HG03139 (cell line): ENCODE results near the gene MPC2.
A peak's percentile ranks its signal among the peaks of the same experiment; 100 is the strongest.

Experiments used
- ATAC-seq: cut with Tn5 transposase; IDR thresholded peaks from one replicate; pipeline ENCODE4 v1.9.1; 2021; ENCODE audit not compliant: unreplicated experiment

Gene MPC2

DNA sequence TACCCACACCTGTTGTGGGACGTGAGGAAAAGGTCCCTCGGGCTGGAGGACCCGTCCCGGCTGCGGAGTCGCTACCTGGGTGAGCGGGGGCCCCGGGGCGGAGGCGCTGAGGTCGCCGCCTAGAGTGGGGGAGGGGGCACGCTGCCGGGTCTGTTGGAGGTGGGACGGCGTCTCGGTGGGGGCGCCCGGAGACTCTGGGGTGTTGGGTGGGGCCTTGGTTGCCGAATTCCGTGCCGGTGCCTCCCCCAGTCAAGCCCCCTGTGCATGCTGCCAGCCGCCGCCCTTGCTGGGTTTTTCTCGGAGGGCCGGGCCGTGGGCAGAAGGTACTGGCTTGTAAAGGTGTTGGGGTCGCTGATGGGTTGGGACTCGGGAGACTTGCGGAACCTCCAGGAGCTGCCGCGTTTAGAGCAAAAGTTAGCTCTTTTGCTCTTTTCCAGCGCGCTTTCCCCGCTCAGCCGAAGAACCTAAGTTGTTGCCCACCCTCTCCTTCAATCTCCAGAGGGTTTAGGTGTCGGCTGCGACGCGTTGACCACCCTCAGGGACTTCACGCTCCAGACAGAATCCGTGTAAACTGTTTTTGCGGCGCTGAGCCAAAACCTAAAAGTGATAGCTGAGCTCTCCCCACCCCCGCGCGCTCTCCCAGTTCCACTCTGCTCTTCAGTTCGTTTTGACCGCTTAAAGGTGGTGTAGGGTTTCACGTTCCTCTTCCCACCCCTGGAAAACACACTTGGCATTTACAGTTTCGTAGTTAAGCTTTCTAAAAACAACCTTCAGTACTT lies at the start of gene MPC2:
Gene MPC2 (minus strand): TSS at position 143 of the 779 bp plus-strand sequence. CDS start 1,231 bp downstream, outside the sequence.
- ATAC-seq = peak; percentile 20

DNA sequence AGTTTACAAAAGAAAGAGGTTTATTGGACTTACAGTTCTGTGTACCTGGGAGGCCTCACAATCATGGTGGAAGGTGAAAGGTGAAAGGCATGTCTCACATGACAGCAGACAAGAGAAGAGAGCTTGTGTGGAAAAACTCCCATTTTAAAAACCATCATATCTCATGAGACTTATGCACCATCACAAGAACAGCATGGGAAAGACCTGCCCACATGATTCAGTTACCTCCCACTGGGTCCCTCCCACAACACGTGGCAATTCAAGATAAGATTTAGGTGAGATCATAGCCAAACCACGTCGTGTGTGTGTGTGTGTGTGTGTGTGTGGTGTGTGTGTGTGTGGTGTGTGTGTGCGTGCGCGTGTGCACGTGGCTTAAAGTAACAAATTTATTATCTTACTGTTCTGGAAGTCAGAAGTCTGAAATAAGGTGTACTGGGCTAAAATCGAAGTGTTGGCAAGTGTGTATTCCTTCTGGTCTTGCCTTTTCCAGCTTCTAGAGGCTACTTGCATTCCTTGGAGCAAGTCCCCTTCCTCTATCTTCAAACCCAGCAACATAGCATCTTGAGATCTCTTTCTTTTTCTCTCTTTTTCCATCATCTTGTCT lies 48.1 kb upstream of the MPC2 start:
- ATAC-seq = no peak

DNA sequence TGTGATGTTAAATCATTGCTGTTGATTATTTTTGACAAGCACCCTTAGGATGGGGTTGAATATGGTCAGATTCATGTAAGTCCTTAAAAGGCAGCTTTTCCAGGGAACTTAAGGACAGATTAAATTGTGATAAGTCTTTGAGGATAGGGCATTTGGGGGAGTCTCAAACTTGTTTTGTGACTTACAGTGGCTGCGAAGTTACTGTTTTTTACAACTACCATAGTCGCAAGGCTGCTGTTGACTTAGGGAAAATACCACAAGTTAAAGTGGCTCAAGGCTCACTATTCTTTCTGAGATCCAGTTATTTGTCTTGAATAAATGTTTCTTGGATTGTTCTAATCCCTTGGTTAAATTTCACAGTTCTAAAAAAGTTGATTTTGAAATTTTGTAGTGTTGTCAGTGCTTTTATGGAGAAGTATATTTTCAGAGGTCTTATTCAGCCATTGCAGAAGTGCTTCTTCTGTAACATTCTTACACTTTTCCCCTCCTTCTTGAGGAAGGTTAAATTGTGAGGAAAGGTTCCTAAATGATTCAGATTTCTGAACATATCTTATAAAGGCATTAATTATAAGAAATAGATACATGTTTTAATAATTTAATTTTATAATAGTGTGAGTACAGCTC lies 47.0 kb upstream of the MPC2 start:
- no peak for ATAC-seq

DNA sequence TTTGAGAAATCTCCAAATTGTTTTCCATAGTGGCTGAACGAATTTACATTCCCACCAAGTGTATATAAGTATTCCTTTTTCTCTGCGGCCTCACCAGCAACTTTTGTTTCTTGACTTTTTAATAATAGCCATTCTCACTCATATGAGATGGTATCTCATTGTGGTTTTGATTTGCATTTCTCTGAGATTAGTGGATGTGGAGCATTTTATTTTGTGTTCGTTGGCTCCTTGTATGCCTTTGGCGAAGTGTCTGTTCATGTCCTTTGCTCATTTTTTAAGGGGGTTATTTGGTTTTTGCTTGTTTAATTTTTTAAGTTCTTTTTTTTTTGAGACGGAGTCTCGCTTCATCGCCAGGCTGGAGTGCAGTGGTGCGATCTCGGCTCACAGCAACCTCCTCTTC lies 45.1 kb upstream of the MPC2 start:
- no peak for ATAC-seq

DNA sequence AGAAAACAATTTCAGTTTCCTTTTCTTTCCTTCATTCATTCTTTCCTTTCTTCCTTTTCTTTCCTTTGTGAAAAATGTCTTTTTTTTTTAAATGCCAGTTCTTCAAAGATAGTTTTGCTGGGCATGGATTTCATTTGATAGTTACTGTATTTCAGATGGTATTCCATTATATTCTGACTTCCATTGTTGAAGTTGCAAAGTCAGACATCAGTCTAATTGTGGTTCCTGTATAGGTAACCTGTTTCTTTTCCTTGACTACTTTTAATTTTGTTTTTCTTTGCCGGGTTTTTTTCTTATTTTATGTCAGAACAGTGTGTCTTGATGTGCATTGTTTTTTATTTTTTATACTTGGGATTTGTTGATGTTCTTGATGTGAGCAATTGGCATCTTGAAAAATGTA lies 40.4 kb upstream of the MPC2 start:
- no peak for ATAC-seq

DNA sequence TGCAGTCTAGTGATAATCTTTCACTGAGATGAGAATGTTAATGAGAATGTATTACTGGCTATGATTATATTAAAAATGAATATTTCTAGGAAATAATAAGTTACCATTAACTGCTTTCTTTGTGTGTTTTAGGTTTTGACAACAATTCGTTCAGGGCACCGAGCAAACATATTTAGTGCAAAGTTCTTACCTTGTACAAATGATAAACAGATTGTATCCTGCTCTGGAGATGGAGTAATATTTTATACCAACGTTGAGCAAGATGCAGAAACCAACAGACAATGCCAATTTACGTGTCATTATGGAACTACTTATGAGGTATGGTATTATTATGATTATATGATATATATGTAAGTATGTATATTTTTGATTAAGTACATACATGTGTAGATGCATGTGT lies 37.8 kb upstream of the MPC2 start:
- ATAC-seq = no peak

DNA sequence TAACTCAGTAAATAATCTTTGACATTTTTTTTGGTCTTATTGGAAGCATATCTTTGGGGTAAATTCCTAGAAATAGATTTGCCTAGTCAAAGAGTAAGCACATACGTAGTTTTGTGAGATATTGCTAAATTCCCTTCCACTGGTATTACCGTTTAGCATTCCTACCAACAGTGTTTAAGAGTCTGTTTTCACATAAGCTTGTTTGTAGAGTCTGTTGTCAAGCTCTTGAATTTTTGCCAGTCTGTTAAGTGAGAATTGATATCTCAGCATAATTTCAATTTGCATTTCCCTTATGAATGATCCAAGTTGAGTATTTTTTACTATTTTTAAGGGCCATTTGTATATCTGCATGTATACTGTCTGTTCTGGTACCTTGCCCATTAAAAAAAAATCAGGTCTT lies 37.0 kb upstream of the MPC2 start:
- ATAC-seq = no peak

DNA sequence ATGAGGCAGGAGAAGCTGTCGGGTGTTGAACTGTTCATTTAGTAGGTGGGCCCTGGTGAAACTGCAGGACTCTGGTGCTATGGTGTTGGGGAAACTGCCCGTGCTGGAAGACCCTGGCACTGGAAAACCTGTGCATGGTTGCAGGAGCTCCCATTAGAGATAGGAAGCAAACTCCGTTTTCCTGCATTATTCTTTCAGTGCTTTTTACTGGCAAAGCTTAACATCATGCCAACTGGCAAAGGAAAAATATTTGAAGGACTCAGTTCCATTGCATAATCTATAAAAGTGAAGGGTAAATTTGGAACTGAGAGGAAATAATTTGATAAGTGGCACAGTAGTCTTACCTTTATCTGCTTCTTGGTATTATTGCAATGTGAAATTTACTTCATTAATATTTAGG lies 31.7 kb upstream of the MPC2 start:
- ATAC-seq = no peak

DNA sequence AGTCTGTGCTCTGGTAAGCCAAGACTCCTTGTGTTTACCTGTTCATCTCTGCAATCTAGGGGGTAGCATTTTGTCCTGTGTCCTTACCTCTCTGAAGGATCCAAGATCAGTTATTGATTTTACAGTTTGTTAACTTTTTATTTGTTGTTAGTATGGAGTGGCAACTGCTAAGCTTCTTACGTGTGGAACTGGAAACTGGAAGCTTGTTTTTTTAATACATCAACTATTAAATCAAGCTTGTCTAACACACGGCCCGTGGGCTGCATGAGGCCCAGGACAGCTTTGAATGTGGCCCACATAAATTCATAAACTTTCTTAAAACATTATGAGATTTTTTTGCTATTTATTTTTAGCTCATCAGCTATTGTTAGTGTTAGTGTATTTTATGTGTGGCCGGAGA lies 29.2 kb upstream of the MPC2 start:
- no peak for ATAC-seq

DNA sequence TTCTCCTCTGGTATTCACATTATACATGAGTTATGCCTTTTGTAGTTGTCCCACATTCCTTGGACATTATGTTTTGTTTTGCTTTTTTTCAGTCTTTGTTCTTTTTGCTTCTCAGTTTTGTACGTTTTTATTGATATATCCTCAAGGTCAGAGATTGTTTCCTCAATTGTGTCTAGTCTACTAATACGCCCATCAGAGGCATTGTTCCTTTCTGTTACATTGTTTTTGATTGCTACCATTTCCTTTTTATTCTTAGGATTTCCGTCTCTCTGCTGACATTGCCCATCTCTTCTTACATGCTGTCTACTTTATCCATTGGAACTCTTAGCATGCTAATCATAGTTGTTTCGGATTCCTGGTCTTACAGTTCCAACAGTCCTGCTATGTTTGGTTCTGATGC lies 27.8 kb upstream of the MPC2 start:
- no peak for ATAC-seq

DNA sequence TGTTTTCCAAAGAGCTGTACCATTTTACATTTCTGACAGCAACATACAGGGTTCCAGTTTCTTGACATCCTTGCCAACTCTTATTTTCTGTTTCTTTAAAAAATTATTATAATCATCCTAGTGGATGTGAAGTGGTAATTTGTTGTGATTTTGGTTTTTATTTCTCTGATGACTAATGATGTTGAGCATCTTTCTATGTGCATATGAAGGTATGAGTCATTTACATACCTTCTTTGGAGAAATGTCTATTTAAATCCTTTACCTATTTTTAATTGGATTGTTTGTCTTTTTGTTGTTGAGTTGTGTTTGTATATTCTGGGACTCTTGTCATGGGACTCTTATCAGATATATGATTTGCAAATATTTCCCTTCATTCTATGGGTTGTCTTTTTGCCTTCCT lies 20.8 kb upstream of the MPC2 start:
- ATAC-seq = no peak

DNA sequence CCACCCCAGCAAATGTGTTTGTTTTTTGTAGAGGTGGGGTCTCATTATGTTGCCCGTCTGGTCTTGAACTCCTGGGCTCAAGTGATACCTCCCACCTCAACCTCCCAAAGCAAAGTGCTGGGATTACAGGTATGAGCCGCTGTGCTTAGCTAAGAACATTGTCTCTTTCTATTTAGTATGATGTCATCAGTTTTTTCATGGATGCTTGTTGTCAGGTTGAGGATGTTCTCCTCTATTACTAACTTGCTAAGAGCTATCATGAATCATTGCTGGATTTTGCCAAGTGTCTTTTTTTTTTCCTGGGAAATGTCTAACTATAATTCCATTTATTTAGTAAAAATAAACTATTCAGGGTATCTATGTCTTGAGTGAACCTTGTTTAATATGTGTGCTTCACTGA lies 19.0 kb upstream of the MPC2 start:
- no peak for ATAC-seq

DNA sequence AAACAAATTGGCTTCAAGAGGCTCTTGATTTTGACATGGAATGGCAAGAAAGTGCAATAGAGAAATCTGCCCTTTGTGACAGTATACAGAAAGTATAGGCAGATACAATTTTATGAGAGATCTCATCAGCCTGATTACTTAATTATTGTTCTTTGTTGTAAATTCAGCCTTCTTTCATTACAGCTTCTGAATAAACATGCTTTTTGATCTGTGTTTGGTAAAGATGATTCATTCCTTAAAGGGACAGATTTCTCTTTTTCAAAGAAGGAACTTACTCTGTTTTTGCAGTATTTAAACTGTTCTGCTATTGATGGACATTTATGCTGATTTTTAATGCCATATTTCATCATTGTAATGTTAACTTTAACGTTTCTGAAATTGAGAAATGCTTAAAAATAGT lies 13.7 kb upstream of the MPC2 start:
- ATAC-seq = no peak

DNA sequence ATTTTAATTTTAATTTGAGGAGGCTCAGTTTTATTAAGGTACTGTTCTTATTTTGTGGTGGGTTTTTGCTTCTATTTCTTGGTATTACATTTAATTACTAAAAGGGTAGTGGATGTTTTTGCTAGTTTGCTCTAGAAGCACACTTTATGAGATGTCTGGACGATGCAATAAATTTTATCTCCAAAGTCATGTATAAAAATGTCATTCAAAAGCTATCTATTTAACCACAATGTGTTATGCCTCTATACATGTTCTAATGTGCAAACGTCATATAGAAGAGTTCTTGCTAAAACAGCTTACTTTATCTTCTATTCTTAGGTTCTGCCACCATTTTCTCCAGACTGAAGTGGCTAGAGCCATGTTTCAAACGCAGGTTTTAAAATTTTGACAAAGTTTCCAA lies 12.9 kb upstream of the MPC2 start:
- no peak for ATAC-seq

DNA sequence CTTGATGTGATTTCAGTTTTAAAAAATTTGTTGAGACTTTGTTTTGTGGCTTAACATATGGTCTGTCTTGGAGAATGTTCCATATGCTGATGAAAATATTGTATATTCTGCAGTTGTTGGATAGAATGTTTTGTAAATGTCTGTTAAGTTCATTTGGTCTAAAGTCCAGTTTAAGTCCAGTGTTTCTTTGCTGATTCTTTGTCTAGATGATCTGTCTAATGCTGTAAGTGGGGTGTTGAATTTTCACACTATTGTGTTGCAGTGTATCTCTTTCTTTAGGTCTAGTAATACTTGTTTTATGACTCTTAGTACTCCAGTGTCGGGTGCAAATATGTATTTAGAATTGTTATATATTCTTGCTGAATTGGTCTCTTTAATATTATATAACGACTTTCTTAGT lies 10.9 kb upstream of the MPC2 start:
- no peak for ATAC-seq

DNA sequence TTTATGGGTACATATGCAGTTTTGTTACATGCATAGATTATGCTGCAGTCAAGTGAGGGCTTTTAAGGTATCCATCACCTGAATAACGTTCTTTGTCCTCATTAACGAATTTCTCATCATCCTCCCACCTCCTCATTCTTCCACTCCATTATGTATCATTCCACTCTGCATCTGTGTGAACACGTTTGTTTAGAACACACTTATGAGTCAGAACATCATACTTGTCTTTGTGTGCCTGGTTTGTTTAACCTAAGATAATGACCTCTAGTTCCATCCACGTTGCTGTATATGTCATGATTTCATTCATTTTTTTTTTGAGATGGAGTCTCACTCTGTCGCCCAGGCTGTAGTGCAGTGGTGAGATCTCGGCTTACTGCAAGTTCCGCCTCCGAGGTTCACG lies 6.7 kb upstream of the MPC2 start:
- no peak for ATAC-seq

DNA sequence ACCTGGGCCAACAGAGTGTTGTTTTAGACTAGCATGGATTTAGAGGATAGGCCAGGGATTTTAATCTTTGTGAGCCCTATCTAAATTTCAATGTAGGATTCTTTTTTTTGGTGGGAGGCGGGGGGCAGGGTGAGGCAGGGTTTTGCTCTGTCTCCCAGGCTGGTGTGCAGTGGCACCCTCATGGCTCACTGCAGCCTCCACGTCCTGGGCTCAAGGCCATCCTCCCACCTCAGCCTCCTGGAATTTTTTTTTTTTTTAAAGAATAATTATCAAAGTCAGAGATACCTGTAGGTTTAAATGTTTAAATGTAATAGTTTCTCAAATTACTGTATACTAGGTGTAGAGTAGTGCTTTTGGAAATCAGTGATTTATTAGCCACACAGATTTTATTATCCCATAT lies 3.4 kb upstream of the MPC2 start:
- no peak for ATAC-seq

DNA sequence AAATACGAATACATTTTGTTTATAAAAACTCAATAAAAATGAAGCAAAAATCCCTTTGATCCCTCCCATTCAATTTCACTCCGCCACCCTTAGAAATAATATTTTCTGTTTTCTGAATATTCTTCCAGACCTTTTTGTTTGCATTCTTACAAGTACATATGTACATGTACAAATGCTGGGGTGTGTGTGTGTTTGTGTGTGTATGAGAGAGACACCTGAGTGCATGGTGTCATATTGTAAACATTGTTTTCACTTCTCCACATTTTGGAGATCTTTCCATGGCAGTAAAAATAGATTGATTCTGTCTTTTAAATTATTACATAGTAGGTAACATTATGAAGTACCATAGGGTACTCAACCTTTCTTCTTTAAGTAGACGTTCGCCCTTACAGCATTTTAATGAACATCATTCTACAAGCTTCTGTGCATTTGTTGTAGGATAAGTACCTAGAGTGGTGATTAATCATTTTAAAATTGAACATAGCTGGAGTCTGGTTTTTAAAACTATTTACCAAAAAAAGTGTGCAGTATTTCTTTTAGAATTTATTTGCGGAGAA lies 1.3 kb upstream of the MPC2 start:
- no peak for ATAC-seq

DNA sequence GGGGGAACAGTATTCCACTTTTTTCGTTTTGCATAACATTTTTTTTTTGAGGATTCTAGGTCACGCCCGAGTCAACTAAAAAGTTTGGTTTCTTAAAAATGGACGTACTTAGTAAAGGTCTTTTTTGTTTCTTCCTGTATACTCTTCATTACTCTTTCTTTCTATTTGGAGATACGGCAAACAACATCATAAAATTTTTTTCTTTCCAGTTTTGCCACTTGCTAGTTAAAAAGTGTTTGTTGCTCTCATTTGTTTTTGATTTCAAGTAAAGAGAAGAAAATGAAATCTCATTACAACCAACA lies 788 bp upstream of the MPC2 start:
- no peak for ATAC-seq

DNA sequence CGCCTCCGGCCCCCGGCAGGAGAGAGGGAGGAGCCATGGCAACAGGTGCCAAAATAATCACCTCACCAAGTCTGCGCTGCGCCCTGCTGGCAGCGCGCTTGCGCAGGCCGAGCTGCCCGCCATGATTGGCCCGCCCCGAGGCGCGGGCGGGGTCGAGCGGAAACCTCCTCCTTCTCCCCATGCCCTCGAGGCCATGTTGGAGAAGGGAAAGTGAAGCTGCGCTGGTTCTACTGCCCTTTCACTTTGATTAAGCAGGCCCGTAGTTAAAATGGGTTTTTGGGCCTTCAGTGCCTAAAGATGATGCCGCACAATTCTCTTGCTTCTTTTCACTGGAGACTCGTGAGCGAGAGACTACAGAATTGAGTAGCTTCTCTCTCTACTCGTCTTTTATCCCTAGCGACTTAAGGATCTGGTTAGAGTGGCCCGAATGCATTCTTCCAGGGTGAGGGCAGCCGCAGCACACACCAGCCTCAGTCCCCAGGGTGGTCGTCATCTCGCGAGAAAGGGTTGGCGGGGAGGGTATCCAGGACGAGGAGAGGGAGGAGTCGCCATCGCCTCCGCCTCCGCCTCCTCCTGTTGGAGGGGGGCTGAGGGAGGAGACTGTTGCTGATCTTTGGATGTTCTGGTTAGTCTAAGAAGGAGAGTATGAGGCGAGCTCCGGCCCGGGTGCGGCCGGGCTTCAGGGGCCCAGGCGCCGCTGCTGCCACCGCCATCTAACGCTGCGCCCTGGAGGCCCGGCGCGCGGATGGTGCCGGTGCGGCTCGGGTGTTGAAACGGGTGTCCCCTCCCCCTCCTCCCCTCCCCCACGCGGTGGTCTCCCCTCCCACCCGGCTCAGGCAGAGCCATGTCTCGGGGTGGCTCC lies 573 bp downstream of the MPC2 start, which contains the start of gene DCAF6:
Gene DCAF6 (plus strand): TSS at position 616 of the 862 bp plus-strand sequence. CDS start 229 bp downstream, at position 845.
- ATAC-seq = peak; percentile 72
